Fibroblast of lung (primary cell): ENCODE measurements around the gene DOCK8. TPM values are rescaled to one million over a fixed set of nuclear protein-coding genes. Genes with fewer than 3 reads are reported as not detected.

ENCODE experiments used
- DNase-seq, 2 donors: peaks; one replicate each; pipeline versions ENCODE4 v3.0.0 to v3.0.0-alpha.2; 2010; ENCODE audit warnings: low read depth in 2 of 2
- H2AFZ ChIP-seq: 2 replicates; pipeline ENCODE4 v1.5.1; 2012; ENCODE audit warnings: low read length, control low read depth, inconsistent platforms
- H3K27ac ChIP-seq: 2 replicates; pipeline ENCODE4 v1.5.1; 2011; ENCODE audit warnings: low read length, control low read depth; ENCODE audit not compliant: insufficient read depth
- H3K27me3 ChIP-seq: 2 replicates; pipeline ENCODE4 v1.5.1; 2011; ENCODE audit warnings: mild to moderate bottlenecking, low read length; ENCODE audit not compliant: control insufficient read depth, insufficient read depth
- H3K36me3 ChIP-seq: 2 replicates; pipeline ENCODE4 v1.5.1; 2011; ENCODE audit warnings: low read length; ENCODE audit not compliant: control insufficient read depth, insufficient read depth
- H3K4me1 ChIP-seq: 2 replicates; pipeline ENCODE4 v1.5.1; 2011; ENCODE audit warnings: low read length; ENCODE audit not compliant: control insufficient read depth, insufficient read depth; ENCODE audit errors: extremely low read depth
- H3K4me2 ChIP-seq: 2 replicates; pipeline ENCODE4 v1.5.1; 2011; ENCODE audit warnings: low read length, control low read depth; ENCODE audit not compliant: insufficient read depth; ENCODE audit errors: extremely low read depth
- H3K4me3 ChIP-seq, 4 experiments: fragments of 200-600 bp in 1 of 4; sonication (generic) in 1 of 4; replicated peaks in 1 of 4; 2 replicates each; pipeline ENCODE4 v1.5.1; 2011 to 2016; ENCODE audit warnings: low read length in 4 of 4, low read depth in 3 of 4, mild to moderate bottlenecking in 3 of 4, control low read depth in 2 of 4, inconsistent platforms in 1 of 4, mixed read lengths in 1 of 4; ENCODE audit not compliant: insufficient read depth in 1 of 4; ENCODE audit errors: control extremely low read depth in 1 of 4
- H3K79me2 ChIP-seq: 2 replicates; pipeline ENCODE4 v1.5.1; 2012; ENCODE audit warnings: mild to moderate bottlenecking, low read length, inconsistent platforms; ENCODE audit not compliant: control insufficient read depth, insufficient read depth
- H3K9ac ChIP-seq: 2 replicates; pipeline ENCODE4 v1.5.1; 2011; ENCODE audit warnings: mild to moderate bottlenecking, low read length, control low read depth; ENCODE audit not compliant: insufficient read depth
- H3K9me3 ChIP-seq: 2 replicates; pipeline ENCODE4 v1.5.1; 2012; ENCODE audit warnings: low read depth, low read length; ENCODE audit not compliant: control insufficient read depth, insufficient read depth
- H4K20me1 ChIP-seq: 2 replicates; pipeline ENCODE4 v1.5.1; 2011; ENCODE audit warnings: low read length; ENCODE audit not compliant: control insufficient read depth, insufficient read depth; ENCODE audit errors: extremely low read depth
- CTCF ChIP-seq, 2 donors: IDR thresholded peaks in 1 of 2; conservative IDR thresholded peaks in 1 of 2; 1 replicate in 1 of 2; 2 replicates in 1 of 2; pipeline ENCODE4 v1.5.1; 2011 to 2012; ENCODE audit warnings: low read length in 2 of 2, control low read depth in 1 of 2, inconsistent platforms in 1 of 2, low read depth in 1 of 2, mild to moderate bottlenecking in 1 of 2
- EZH2 ChIP-seq: IDR thresholded peaks from 2 replicates; pipeline ENCODE4 v1.5.1; 2012; ENCODE audit warnings: low read length, control low read depth, mild to moderate bottlenecking; ENCODE audit errors: missing control alignments
- polyA plus RNA-seq, 2 donors: library from polyadenylated mRNA; depleted of rRNA in 1 of 2; stranded (reverse) in 1 of 2; unstranded in 1 of 2; fragments of >200 nt; gene quantifications; 2 replicates each; pipeline ENCODE4 v1.2.1, GENCODE V29; 2011 to 2012; ENCODE audit warnings: missing spikeins in 1 of 2
- total RNA-seq: library from RNA; depleted of rRNA; stranded (reverse); fragments of >200 nt; gene quantifications from 2 replicates; pipeline ENCODE4 v1.2.1, GENCODE V29; 2014

DOCK8 gene
- total and polyA plus RNA-seq, 2 donors (not counting 1 experiment from before 2014, with no cell fraction given) = under 0.01 TPM; not detected in 1

GRCh38 chr9:297104-297972, 82.7 kb downstream of the DOCK8 start:
- Histone ChIP-seq H3K4me3 (no peak overlapping the region), H3K4me2 (no peak overlapping the region), H3K79me2 (no peaks in the 10 kb centered on the region), H4K20me1 (no peaks in the 10 kb centered on the region), H3K4me1 (no peaks in the 10 kb centered on the region), H3K9me3 (no peaks in the 10 kb centered on the region), H3K27me3 (no peaks in the 10 kb centered on the region), H3K9ac (no peak overlapping the region), H3K27ac (no peak overlapping the region), H3K36me3 (no peaks in the 10 kb centered on the region), H2AFZ (no peak overlapping the region)
- no peak for TF ChIP-seq EZH2
- TF ChIP-seq CTCF (conservative IDR thresholded peaks at IDR 0.05 in 1 of 2, IDR thresholded peaks at IDR 0.05 in 1 of 2; ENCODE audit: low read depth in 1 of 2, low read length in 2 of 2) = no peak
- DNase-seq = no peak

GRCh38 chr9:303502-303901, 88.8 kb downstream of the DOCK8 start:
- H3K27ac ChIP-seq = no peak overlapping the region
- H3K9ac ChIP-seq = no peak overlapping the region

GRCh38 chr9:304106-304505, 89.4 kb downstream of the DOCK8 start:
- Histone ChIP-seq H3K4me2 (no peak overlapping the region), H3K9ac (no peak overlapping the region)

More at GRCh38 chr9:303502-303901, 88.8 kb downstream of the DOCK8 start:
- no peak for DNase-seq
- Histone ChIP-seq H3K79me2 (no peaks in the 10 kb centered on the region), H3K4me2 (no peak overlapping the region), H3K36me3 (no peaks in the 10 kb centered on the region), H3K9me3 (no peaks in the 10 kb centered on the region), H3K4me3 (no peak overlapping the region), H2AFZ (no peak overlapping the region), H4K20me1 (no peaks in the 10 kb centered on the region), H3K27me3 (no peaks in the 10 kb centered on the region), H3K4me1 (no peaks in the 10 kb centered on the region)
- TF ChIP-seq CTCF (conservative IDR thresholded peaks at IDR 0.05 in 1 of 2, IDR thresholded peaks at IDR 0.05 in 1 of 2; ENCODE audit: low read depth in 1 of 2, low read length in 2 of 2) = no peak
- no peak for TF ChIP-seq EZH2

More at GRCh38 chr9:304106-304505, 89.4 kb downstream of the DOCK8 start:
- no peak for DNase-seq
- Histone ChIP-seq H2AFZ (no peak overlapping the region), H3K79me2 (no peaks in the 10 kb centered on the region), H3K4me1 (no peaks in the 10 kb centered on the region), H3K27me3 (no peaks in the 10 kb centered on the region), H3K9me3 (no peaks in the 10 kb centered on the region), H3K36me3 (no peaks in the 10 kb centered on the region), H3K4me3 (no peak overlapping the region), H4K20me1 (no peaks in the 10 kb centered on the region), H3K27ac (no peak overlapping the region)
- no peak for TF ChIP-seq EZH2
- TF ChIP-seq CTCF (conservative IDR thresholded peaks at IDR 0.05 in 1 of 2, IDR thresholded peaks at IDR 0.05 in 1 of 2; ENCODE audit: low read depth in 1 of 2, low read length in 2 of 2) = no peak
